Right lobe of liver (tissue), 4 donors: ENCODE measurements around the gene INPP4A.

ENCODE experiments used
- CTCF ChIP-seq, 4 donors: fragments of 200-600 bp in 3 of 4; fragments of 450-650 bp in 1 of 4; IDR thresholded peaks; one replicate each; pipeline versions ENCODE4 v1.5.1 to v1.8.0; 2016 to 2022; ENCODE audit warnings: antibody characterized with exemption in 4 of 4, mild to moderate bottlenecking in 2 of 4
- POLR2A ChIP-seq: fragments of 450-650 bp; IDR thresholded peaks from one replicate; pipeline ENCODE4 v1.6.1; 2017; ENCODE audit warnings: antibody characterized with exemption, mild to moderate bottlenecking
- donor health status: DM: no; HTN: no; CAD: no.
- donor health status: DM: no; HTN: no; CAD: no.
- donor health status: DM: no; HTN: yes; CAD: no.

- no peak for TF ChIP-seq CTCF (IDR thresholded peaks at IDR 0.05)
- no peak for TF ChIP-seq POLR2A
These were observed 28.1 kb upstream of the INPP4A start for GRCh38 chr2:98416383-98417159.
